H1 (cell line): Measurements from ENCODE around the gene RAD52. TPM values are rescaled to one million over a fixed set of nuclear protein-coding genes. Genes with fewer than 3 reads are reported as not detected.

Source experiments
- CTCF ChIA-PET: fragments of 300-600 bp; sonication (Branson Sonifier 250); formaldehyde crosslinking; loops from one replicate; lab custom pipeline; 2021; ENCODE audit not compliant: partially characterized antibody; lab: Charles Lee
- POLR2A ChIA-PET: fragments of 300-600 bp; sonication (Branson Sonifier 250); formaldehyde crosslinking; loops from one replicate; lab custom pipeline; 2021; ENCODE audit warnings: inconsistent platforms; ENCODE audit not compliant: partially characterized antibody; lab: Charles Lee
- DNase-seq, 2 experiments: peaks; one replicate each; pipeline versions ENCODE4 v3.0.0 to v3.0.0-alpha.2; 2010 to 2022; ENCODE audit warnings: low spot score in 2 of 2, low read depth in 1 of 2, mixed read lengths in 1 of 2
- FAIRE-seq: peaks from 2 replicates; lab custom pipeline; 2011; peaks lifted over from hg19 to GRCh38; lab: Jason Lieb, UNC
- H2AFZ ChIP-seq: 2 replicates; pipeline ENCODE4 v1.8.1; 2012; ENCODE audit warnings: low read length, inconsistent platforms
- H2AK5ac ChIP-seq: 2 replicates; pipeline ENCODE4 v1.6.1; 2013; ENCODE audit warnings: low read depth, low read length
- H2BK120ac ChIP-seq: replicated peaks from 2 replicates; pipeline ENCODE3; 2013; ENCODE audit warnings: low read depth, low read length, inconsistent platforms
- H2BK12ac ChIP-seq: 2 replicates; pipeline ENCODE4 v1.6.1; 2013; ENCODE audit warnings: low read depth, low read length
- H2BK15ac ChIP-seq: 2 replicates; pipeline ENCODE4 v1.6.1; 2013; ENCODE audit warnings: low read length
- H2BK20ac ChIP-seq: 2 replicates; pipeline ENCODE4 v1.6.1; 2013; ENCODE audit warnings: low read length
- H2BK5ac ChIP-seq: 2 replicates; pipeline ENCODE4 v1.6.1; 2013; ENCODE audit warnings: low read depth, low read length
- H3K14ac ChIP-seq: 2 replicates; pipeline ENCODE4 v1.6.1; 2013; ENCODE audit warnings: inconsistent platforms; ENCODE audit not compliant: insufficient read length
- H3K18ac ChIP-seq: 2 replicates; pipeline ENCODE4 v1.6.1; 2013; ENCODE audit warnings: low read length; ENCODE audit errors: extremely low read depth
- H3K23ac ChIP-seq: 2 replicates; pipeline ENCODE4 v1.6.1; 2013; ENCODE audit warnings: inconsistent platforms; ENCODE audit not compliant: insufficient read length
- H3K23me2 ChIP-seq: 2 replicates; pipeline ENCODE4 v1.6.1; 2013; ENCODE audit warnings: low read depth, low read length
- H3K27ac ChIP-seq: 2 replicates; pipeline ENCODE4 v1.6.1; 2011; ENCODE audit warnings: low read depth, low read length, inconsistent platforms
- H3K27me3 ChIP-seq, 4 experiments: replicated peaks in 1 of 4; 1 replicate in 1 of 4; 2 replicates in 3 of 4; pipeline versions ENCODE4 v1.6.1 to v1.8.1; 2011 to 2013; ENCODE audit warnings: low read length in 3 of 4, mild to moderate bottlenecking in 3 of 4, inconsistent platforms in 2 of 4, mixed read lengths in 2 of 4, moderate library complexity in 1 of 4; ENCODE audit not compliant: control insufficient read depth in 3 of 4, insufficient read depth in 3 of 4; ENCODE audit errors: extremely low read depth in 1 of 4
- H3K36me3 ChIP-seq, 4 experiments: 2 replicates each; pipeline versions ENCODE4 v1.6.1 to v1.8.1; 2011 to 2013; ENCODE audit warnings: mild to moderate bottlenecking in 4 of 4, low read length in 3 of 4, moderate library complexity in 2 of 4, control low read depth in 1 of 4, inconsistent platforms in 1 of 4; ENCODE audit not compliant: insufficient read depth in 4 of 4, control insufficient read depth in 2 of 4
- H3K4ac ChIP-seq: replicated peaks from 2 replicates; pipeline ENCODE3; 2013; ENCODE audit warnings: low read length, low read depth, mixed read lengths, inconsistent platforms; ENCODE audit not compliant: insufficient read length
- H3K4me1 ChIP-seq, 4 experiments: replicated peaks in 1 of 4; 1 replicate in 1 of 4; 2 replicates in 3 of 4; pipeline versions ENCODE4 v1.6.1 to v1.8.1; 2011 to 2013; ENCODE audit warnings: low read length in 3 of 4, inconsistent platforms in 2 of 4, mixed read lengths in 1 of 4; ENCODE audit not compliant: insufficient read depth in 4 of 4, control insufficient read depth in 3 of 4
- H3K4me2 ChIP-seq, 2 experiments: 2 replicates each; pipeline versions ENCODE4 v1.6.1 to v1.8.1; 2011 to 2013; ENCODE audit warnings: low read depth in 2 of 2, low read length in 2 of 2, control low read depth in 1 of 2, inconsistent platforms in 1 of 2, mild to moderate bottlenecking in 1 of 2; ENCODE audit not compliant: insufficient read depth in 1 of 2
- H3K4me3 ChIP-seq, 4 experiments: fragments of 200-600, 300-600 bp in 1 of 4; sonication (generic), shearing (Covaris generic), sonication (Bioruptor Twin) in 1 of 4; 2 replicates each; pipeline versions ENCODE4 v1.5.1 to v1.8.1; 2011 to 2016; ENCODE audit warnings: low read length in 4 of 4, low read depth in 3 of 4, control low read depth in 2 of 4, inconsistent platforms in 2 of 4, mild to moderate bottlenecking in 2 of 4, mixed read lengths in 1 of 4, moderate library complexity in 1 of 4; ENCODE audit not compliant: insufficient read depth in 2 of 4; ENCODE audit errors: extremely low read depth in 1 of 4
- H3K56ac ChIP-seq: replicated peaks from 2 replicates; pipeline ENCODE3; 2013; ENCODE audit warnings: low read depth, mild to moderate bottlenecking, mixed read lengths, low read length, inconsistent platforms; ENCODE audit not compliant: insufficient read length
- H3K79me1 ChIP-seq: 2 replicates; pipeline ENCODE4 v1.6.1; 2013; ENCODE audit warnings: low read depth, low read length, control low read depth
- H3K79me2 ChIP-seq, 2 experiments: 2 replicates each; pipeline versions ENCODE4 v1.6.1 to v1.8.1; 2012 to 2013; ENCODE audit warnings: low read length in 2 of 2, mild to moderate bottlenecking in 2 of 2, inconsistent platforms in 1 of 2; ENCODE audit not compliant: insufficient read depth in 2 of 2, control insufficient read depth in 1 of 2
- H3K9ac ChIP-seq, 4 experiments: replicated peaks in 1 of 4; 1 replicate in 1 of 4; 2 replicates in 3 of 4; pipeline versions ENCODE4 v1.6.1 to v1.8.1; 2011 to 2013; ENCODE audit warnings: low read depth in 3 of 4, low read length in 3 of 4, control low read depth in 2 of 4, mild to moderate bottlenecking in 2 of 4, moderate library complexity in 2 of 4, inconsistent platforms in 1 of 4; ENCODE audit errors: extremely low read depth in 1 of 4
- H3K9me3 ChIP-seq, 2 experiments: 2 replicates each; pipeline versions ENCODE4 v1.6.1 to v1.8.1; 2012 to 2013; ENCODE audit warnings: mild to moderate bottlenecking in 2 of 2, moderate library complexity in 2 of 2, control low read depth in 1 of 2, inconsistent platforms in 1 of 2, low read depth in 1 of 2, low read length in 1 of 2, mixed read lengths in 1 of 2; ENCODE audit not compliant: insufficient read depth in 2 of 2
- H4K20me1 ChIP-seq, 2 experiments: replicated peaks in 1 of 2; 2 replicates each; pipeline versions ENCODE3 to v1.8.1; 2011 to 2013; ENCODE audit warnings: inconsistent platforms in 2 of 2, low read length in 2 of 2, mild to moderate bottlenecking in 1 of 2; ENCODE audit not compliant: insufficient read depth in 2 of 2, control insufficient read depth in 1 of 2
- H4K5ac ChIP-seq: 2 replicates; pipeline ENCODE4 v1.6.1; 2013; ENCODE audit warnings: low read length, low read depth, mixed read lengths, inconsistent platforms; ENCODE audit not compliant: insufficient read length
- H4K8ac ChIP-seq: 2 replicates; pipeline ENCODE4 v1.8.0; 2013; ENCODE audit warnings: mild to moderate bottlenecking, moderate library complexity, low read length, inconsistent platforms; ENCODE audit not compliant: insufficient read depth; ENCODE audit errors: extremely low read depth
- H4K91ac ChIP-seq: replicated peaks from 2 replicates; pipeline ENCODE3; 2013; ENCODE audit warnings: low read length, mixed read lengths, inconsistent platforms; ENCODE audit not compliant: insufficient read length
- ATF3 ChIP-seq: IDR thresholded peaks from 2 replicates; pipeline ENCODE4 v1.6.1; 2011; ENCODE audit warnings: low read depth, mild to moderate bottlenecking, low read length; ENCODE audit not compliant: insufficient read depth
- BCL11A ChIP-seq, 2 experiments: IDR thresholded peaks; one replicate each; pipeline ENCODE4 v1.6.1; 2011; ENCODE audit warnings: low read depth in 2 of 2, low read length in 2 of 2, mild to moderate bottlenecking in 2 of 2
- CEBPB ChIP-seq: IDR thresholded peaks from 2 replicates; pipeline ENCODE4 v1.6.1; 2012; ENCODE audit warnings: low read depth, low read length
- EZH2 ChIP-seq: fragments of 200-600 bp; sonication (generic); IDR thresholded peaks from 2 replicates; pipeline ENCODE4 v1.7.1; 2012; ENCODE audit warnings: low read depth, mild to moderate bottlenecking, moderate library complexity, low read length, inconsistent platforms; ENCODE audit not compliant: severe bottlenecking
- HDAC2 ChIP-seq, 2 experiments: fragments of 300-600 bp in 1 of 2; sonication (generic) in 1 of 2; IDR thresholded peaks; 2 replicates each; pipeline ENCODE4 v1.6.1; 2011 to 2012; ENCODE audit warnings: low read depth in 2 of 2, low read length in 2 of 2, mild to moderate bottlenecking in 2 of 2, moderate library complexity in 2 of 2, borderline replicate concordance in 1 of 2, inconsistent platforms in 1 of 2
- HDAC6 ChIP-seq: IDR thresholded peaks from one replicate; pipeline ENCODE4 v1.7.1; 2012; ENCODE audit warnings: low read depth, mild to moderate bottlenecking, inconsistent platforms, low read length, moderate library complexity
- KDM5A ChIP-seq: fragments of 200-600 bp; IDR thresholded peaks from 2 replicates; pipeline ENCODE4 v1.7.1; 2012; ENCODE audit warnings: mild to moderate bottlenecking, low read length, inconsistent platforms, mixed read lengths
- MAFK ChIP-seq: IDR thresholded peaks from 2 replicates; pipeline ENCODE4 v1.6.1; 2012; ENCODE audit warnings: low read depth, mild to moderate bottlenecking, improper control_type of control experiment, low read length
- RFX5 ChIP-seq: IDR thresholded peaks from 2 replicates; pipeline ENCODE4 v1.6.1; 2011; ENCODE audit warnings: low read depth, low read length, improper control_type of control experiment, borderline replicate concordance
- SAP30 ChIP-seq: fragments of 300-600 bp; sonication (generic); IDR thresholded peaks from 2 replicates; pipeline ENCODE4 v1.7.1; 2012; ENCODE audit warnings: low read length, moderate library complexity, mild to moderate bottlenecking, inconsistent platforms; ENCODE audit not compliant: insufficient read depth, insufficient replicate concordance
- SIN3A ChIP-seq, 2 experiments: IDR thresholded peaks in 1 of 2; conservative IDR thresholded peaks in 1 of 2; 2 replicates each; pipeline ENCODE4 v1.6.1; 2011 to 2012; ENCODE audit warnings: low read length in 2 of 2, improper control_type of control experiment in 1 of 2, low read depth in 1 of 2, mild to moderate bottlenecking in 1 of 2
- SIRT6 ChIP-seq: IDR thresholded peaks from one replicate; pipeline ENCODE4 v1.7.1; 2012; ENCODE audit warnings: low read length, inconsistent platforms
- SIX5 ChIP-seq: IDR thresholded peaks from 2 replicates; pipeline ENCODE4 v1.6.1; 2011; ENCODE audit warnings: mild to moderate bottlenecking, low read depth, low read length
- SP2 ChIP-seq: IDR thresholded peaks from 2 replicates; pipeline ENCODE4 v1.6.1; 2012; ENCODE audit warnings: mild to moderate bottlenecking, low read length, inconsistent platforms
- WGBS, 2 experiments: shearing (Covaris generic) in 1 of 2; methylation state at CpG; one replicate each; pipeline versions ENCODE4 v1.1.6 to v1.1.7; 2013 to 2015; ENCODE audit warnings: low lambda C conversion rate in 2 of 2, mixed read lengths in 2 of 2, inconsistent platforms in 1 of 2, low coverage in 1 of 2, missing lambda C conversion rate in 1 of 2; ENCODE audit not compliant: insufficient replicate concordance in 2 of 2, insufficient coverage in 1 of 2, insufficient read length in 1 of 2; ENCODE audit errors: extremely low coverage in 1 of 2, missing lambda C conversion rate in 1 of 2; 5-methylcytosine and 5-hydroxymethylcytosine counted together
- polyA plus RNA-seq, 7 experiments: library from polyadenylated mRNA; depleted of rRNA in 3 of 7; stranded (reverse) in 5 of 7; unstranded in 2 of 7; fragments of >200 nt in 5 of 7; fragments of 200-250 nt in 2 of 7; gene quantifications; 1 replicate in 5 of 7; 2 replicates in 1 of 7; 4 replicates in 1 of 7; pipeline versions ENCODE4 v1.2.1 to v1.2.3, GENCODE V29; 2011 to 2013; ENCODE audit warnings: missing spikeins in 2 of 7, mixed read lengths in 2 of 7
- total RNA-seq: library from RNA; stranded (reverse); fragmentation: NEBNext Ultra II Directional; extraction: Animal tissue kit (Norgen Biotek cat#: 25700); gene quantifications from 2 replicates; pipeline ENCODE4 v1.2.1, GENCODE V29; 2021

Gene RAD52
- total and polyA plus RNA-seq, 2 of the 8 experiments (the other 6 are each of a cell fraction or from before 2014, with no cell fraction given): 12.5 to 14.3 TPM

- Histone ChIP-seq H2BK12ac (no peak overlapping the region), H2BK20ac (no peak overlapping the region), H3K4me1 (peaks cover 0 to 3% (median 0%) of the 10 kb centered on the region in 4 experiments; a peak in 1 of 7 replicates), H3K18ac (no peak overlapping the region), H2AFZ (no peak overlapping the region), H3K9ac (no peak overlapping the region), H3K27me3 (no peaks in the 10 kb centered on the region), H2AK5ac (no peak overlapping the region), H4K5ac (no peak overlapping the region), H3K9me3 (no peaks in the 10 kb centered on the region), H4K91ac (no peak overlapping the region), H3K79me2 (no peaks in the 10 kb centered on the region), H4K20me1 (no peaks in the 10 kb centered on the region), H3K36me3 (no peaks in the 10 kb centered on the region), H3K23me2 (no peaks in the 10 kb centered on the region), H3K4me3 (no peak overlapping the region), H3K4me2 (no peak overlapping the region), H3K27ac (no peak overlapping the region), H3K14ac (no peak overlapping the region), H3K56ac (no peak overlapping the region), H2BK120ac (no peak overlapping the region), H3K4ac (no peak overlapping the region), H3K79me1 (no peaks in the 10 kb centered on the region), H2BK5ac (no peak overlapping the region), H4K8ac (no peak overlapping the region), H3K23ac (no peak overlapping the region), H2BK15ac (no peak overlapping the region)
- CTCF ChIA-PET: interaction anchor here (0.6 to 1.2 kb wide), 4 partner anchors 9 to 153 kb away, joined by 3 to 7 read pairs (median 4); no protein-coding TSS in a partner anchor
- FAIRE-seq (no peak), DNase-seq (no peak)
- POLR2A ChIA-PET: interaction anchor here (1.1 kb wide), 1 partner anchor 19 kb away, joined by 3 read pairs; the partner anchor contains the start of gene RAD52
- 64% methylated on average over 4 of the region's 4 CpGs; no CpG with 5 or more reads in 1 of the 2 experiments for WGBS, 2 experiments
- TF ChIP-seq EZH2: no peak
- no peak for TF ChIP-seq BCL11A (IDR thresholded peaks at IDR 0.05; ENCODE audit: low read depth in 2 of 2, low read length in 2 of 2)
- TF ChIP-seq SP2: no peak
- no peak for TF ChIP-seq SIX5
- no peak for TF ChIP-seq RFX5
- no peak for TF ChIP-seq HDAC2 (IDR thresholded peaks at IDR 0.05; ENCODE audit: borderline replicate concordance in 1 of 2, low read depth in 2 of 2, low read length in 2 of 2)
- TF ChIP-seq KDM5A: no peak
- TF ChIP-seq SIRT6: no peak
- no peak for TF ChIP-seq ATF3
- no peak for TF ChIP-seq MAFK
- no peak for TF ChIP-seq CEBPB
- no peak for TF ChIP-seq HDAC6
- no peak for TF ChIP-seq SIN3A (conservative IDR thresholded peaks at IDR 0.05 in 1 of 2, IDR thresholded peaks at IDR 0.05 in 1 of 2; ENCODE audit: low read depth in 1 of 2, low read length in 2 of 2)
- TF ChIP-seq SAP30: no peak
Measured at GRCh38 chr12:968545-968944, 19.1 kb upstream of the RAD52 start.
